HG02970 (cell line): ENCODE results near the gene FHOD3.
"Not testable (repeated sequence)": the region's sequence is repeated elsewhere in the genome, so short reads cannot be mapped to it uniquely, and the experiment has no call there.

ENCODE experiments used
- ATAC-seq: cut with Tn5 transposase; IDR thresholded peaks from one replicate; pipeline ENCODE4 v1.9.1; 2021; ENCODE audit warnings: mild to moderate bottlenecking, moderate library complexity, moderate number of reproducible peaks; ENCODE audit not compliant: unreplicated experiment, low FRiP score

The FHOD3 gene

GRCh38 chr18:36798738-36799473 lies 501.4 kb downstream of the FHOD3 start:
- ATAC-seq, result no peak

GRCh38 chr18:36805105-36805504 lies 507.6 kb downstream of the FHOD3 start:
- ATAC-seq, result no peak

GRCh38 chr18:36808681-36809080 lies 511.2 kb downstream of the FHOD3 start:
- ATAC-seq, result no peak

- peak; percentile 90 for ATAC-seq
Measured at GRCh38 chr18:36809590-36810381, 512.3 kb downstream of the FHOD3 start.

GRCh38 chr18:36811430-36811829 lies 513.9 kb downstream of the FHOD3 start:
- no peak for ATAC-seq

- no peak for ATAC-seq
Measured at GRCh38 chr18:36811955-36812354, 514.4 kb downstream of the FHOD3 start.

- no peak for ATAC-seq
Measured at GRCh38 chr18:36812678-36813077, 515.2 kb downstream of the FHOD3 start.

GRCh38 chr18:36813101-36813775 lies 515.7 kb downstream of the FHOD3 start:
- no peak for ATAC-seq

GRCh38 chr18:36813824-36814223 lies 516.3 kb downstream of the FHOD3 start:
- no peak for ATAC-seq

- no peak for ATAC-seq
Measured at GRCh38 chr18:36814994-36815393, 517.5 kb downstream of the FHOD3 start.

GRCh38 chr18:36816096-36816495 lies 518.6 kb downstream of the FHOD3 start:
- ATAC-seq, result not testable (repeated sequence)

GRCh38 chr18:36817039-36817438 lies 519.5 kb downstream of the FHOD3 start:
- no peak for ATAC-seq

- ATAC-seq, result no peak
Measured at GRCh38 chr18:36818652-36819051, 521.1 kb downstream of the FHOD3 start.

- no peak for ATAC-seq
Measured at GRCh38 chr18:36819621-36820020, 522.1 kb downstream of the FHOD3 start.

GRCh38 chr18:36821681-36822080 lies 524.2 kb downstream of the FHOD3 start:
- ATAC-seq, result no peak

- ATAC-seq, result no peak
Measured at GRCh38 chr18:36825526-36825925, 528.0 kb downstream of the FHOD3 start.

- ATAC-seq, result no peak
Measured at GRCh38 chr18:36826556-36826955, 529.0 kb downstream of the FHOD3 start.

GRCh38 chr18:36828157-36828629 lies 530.7 kb downstream of the FHOD3 start:
- ATAC-seq, result peak; percentile 3

GRCh38 chr18:36828630-36829361 lies 531.3 kb downstream of the FHOD3 start, which contains the start of the genes KIAA1328 and TPGS2:
TSS of gene KIAA1328 (plus strand) at chr18:36829127. CDS start at chr18:36829139, 12 bp downstream.
TSS of gene TPGS2 (minus strand) at chr18:36829002. CDS start at chr18:36828767, 235 bp downstream.
- peak; percentile 95 for ATAC-seq
